RWPE2 (cell line): Measurements from ENCODE around the gene BAHCC1.

Experiments used
- ATAC-seq: fragments of 200-7000 bp; cut with Tn5 transposase; 3 replicates; pipeline ENCODE4 v1.9.1; 2021; ENCODE audit warnings: low read depth
- DNase-seq: peaks from one replicate; pipeline ENCODE4 v3.0.0-alpha.2; 2020; ENCODE audit warnings: low spot score
- H3K27ac ChIP-seq: fragments of 450-650 bp; 2 replicates; pipeline ENCODE4 v1.5.1; 2017; ENCODE audit warnings: mild to moderate bottlenecking; ENCODE audit not compliant: poor library complexity, severe bottlenecking
- H3K27me3 ChIP-seq: fragments of 250-450 bp; sonication (Bioruptor Pico); 2 replicates; pipeline ENCODE4 v1.5.1; 2021; ENCODE audit warnings: mild to moderate bottlenecking, moderate library complexity; ENCODE audit not compliant: insufficient read depth, poor library complexity, severe bottlenecking
- H3K36me3 ChIP-seq: fragments of 250-450 bp; sonication (Bioruptor Pico); 2 replicates; pipeline ENCODE4 v1.5.1; 2020; ENCODE audit warnings: low read depth, mild to moderate bottlenecking, moderate library complexity
- H3K4me1 ChIP-seq: fragments of 250-450 bp; sonication (Bioruptor Pico); 2 replicates; pipeline ENCODE4 v1.5.1; 2021; ENCODE audit warnings: mild to moderate bottlenecking, moderate library complexity; ENCODE audit not compliant: insufficient read depth, poor library complexity, severe bottlenecking
- H3K4me3 ChIP-seq: fragments of 250-450 bp; sonication (Bioruptor Pico); 2 replicates; pipeline ENCODE4 v1.5.1; 2021; ENCODE audit warnings: mild to moderate bottlenecking, moderate library complexity; ENCODE audit not compliant: severe bottlenecking
- H3K9me3 ChIP-seq: fragments of 250-450 bp; sonication (Bioruptor Pico); 2 replicates; pipeline ENCODE4 v1.5.1; 2021; ENCODE audit warnings: mild to moderate bottlenecking, moderate library complexity; ENCODE audit not compliant: severe bottlenecking
- TF ChIP-seq, protein P1 (sequence below): fragments of 450-650 bp; IDR thresholded peaks from one replicate; pipeline ENCODE4 v1.5.1; 2017; ENCODE audit warnings: mild to moderate bottlenecking, moderate library complexity; ENCODE audit not compliant: poor library complexity, severe bottlenecking

Gene BAHCC1

GRCh38 chr17:81436294-81436849 lies 41.1 kb downstream of the BAHCC1 start:
- ATAC-seq: no peak; the same call in 2 of the 3 replicates

DNA sequence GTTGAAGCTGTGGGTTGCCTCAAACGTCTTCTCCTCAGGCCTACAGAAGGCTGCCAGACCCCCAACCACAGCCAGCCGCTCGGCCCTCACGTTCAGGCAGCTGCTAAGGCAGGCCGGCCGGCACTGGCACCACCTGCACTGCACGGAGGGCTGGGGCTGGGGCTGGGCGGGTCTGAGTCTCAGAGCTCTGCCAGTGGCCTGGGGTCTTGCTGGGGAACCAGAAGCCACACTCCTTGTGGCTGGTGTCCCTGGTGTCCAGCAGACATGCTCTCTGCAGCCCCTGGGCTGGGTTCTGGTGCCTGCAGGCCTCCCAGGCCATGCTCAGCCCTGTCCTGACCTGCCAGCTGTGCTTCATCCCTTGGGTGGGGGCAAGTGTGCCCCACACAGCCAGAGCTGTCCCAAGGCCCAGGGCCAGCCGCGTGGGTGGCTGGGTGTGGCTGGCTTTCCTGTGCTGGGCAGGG lies 42.0 kb downstream of the BAHCC1 start:
- H3K27ac ChIP-seq: no peak overlapping the region
- no peaks in the 10 kb centered on the region for H3K9me3 ChIP-seq
- H3K27me3 ChIP-seq: no peaks in the 10 kb centered on the region
- no peaks in the 10 kb centered on the region for H3K36me3 ChIP-seq
- ATAC-seq (no peak; the same call in 2 of the 3 replicates), DNase-seq (no peak)
- H3K4me3 ChIP-seq: no peak overlapping the region
- peaks cover 6% of the 10 kb centered on the region for H3K4me1 ChIP-seq
- TF ChIP-seq, protein P1, sequence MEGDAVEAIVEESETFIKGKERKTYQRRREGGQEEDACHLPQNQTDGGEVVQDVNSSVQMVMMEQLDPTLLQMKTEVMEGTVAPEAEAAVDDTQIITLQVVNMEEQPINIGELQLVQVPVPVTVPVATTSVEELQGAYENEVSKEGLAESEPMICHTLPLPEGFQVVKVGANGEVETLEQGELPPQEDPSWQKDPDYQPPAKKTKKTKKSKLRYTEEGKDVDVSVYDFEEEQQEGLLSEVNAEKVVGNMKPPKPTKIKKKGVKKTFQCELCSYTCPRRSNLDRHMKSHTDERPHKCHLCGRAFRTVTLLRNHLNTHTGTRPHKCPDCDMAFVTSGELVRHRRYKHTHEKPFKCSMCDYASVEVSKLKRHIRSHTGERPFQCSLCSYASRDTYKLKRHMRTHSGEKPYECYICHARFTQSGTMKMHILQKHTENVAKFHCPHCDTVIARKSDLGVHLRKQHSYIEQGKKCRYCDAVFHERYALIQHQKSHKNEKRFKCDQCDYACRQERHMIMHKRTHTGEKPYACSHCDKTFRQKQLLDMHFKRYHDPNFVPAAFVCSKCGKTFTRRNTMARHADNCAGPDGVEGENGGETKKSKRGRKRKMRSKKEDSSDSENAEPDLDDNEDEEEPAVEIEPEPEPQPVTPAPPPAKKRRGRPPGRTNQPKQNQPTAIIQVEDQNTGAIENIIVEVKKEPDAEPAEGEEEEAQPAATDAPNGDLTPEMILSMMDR: no peak

More at GRCh38 chr17:81436294-81436849, 41.1 kb downstream of the BAHCC1 start:
- H3K4me3 ChIP-seq: no peak overlapping the region
- H3K9me3 ChIP-seq: no peaks in the 10 kb centered on the region
- H3K4me1 ChIP-seq: peaks cover 6% of the 10 kb centered on the region
- no peak overlapping the region for H3K27ac ChIP-seq
- no peaks in the 10 kb centered on the region for H3K36me3 ChIP-seq
- TF ChIP-seq, protein P1: no peak
- DNase-seq: no peak
- H3K27me3 ChIP-seq: no peaks in the 10 kb centered on the region

DNA sequence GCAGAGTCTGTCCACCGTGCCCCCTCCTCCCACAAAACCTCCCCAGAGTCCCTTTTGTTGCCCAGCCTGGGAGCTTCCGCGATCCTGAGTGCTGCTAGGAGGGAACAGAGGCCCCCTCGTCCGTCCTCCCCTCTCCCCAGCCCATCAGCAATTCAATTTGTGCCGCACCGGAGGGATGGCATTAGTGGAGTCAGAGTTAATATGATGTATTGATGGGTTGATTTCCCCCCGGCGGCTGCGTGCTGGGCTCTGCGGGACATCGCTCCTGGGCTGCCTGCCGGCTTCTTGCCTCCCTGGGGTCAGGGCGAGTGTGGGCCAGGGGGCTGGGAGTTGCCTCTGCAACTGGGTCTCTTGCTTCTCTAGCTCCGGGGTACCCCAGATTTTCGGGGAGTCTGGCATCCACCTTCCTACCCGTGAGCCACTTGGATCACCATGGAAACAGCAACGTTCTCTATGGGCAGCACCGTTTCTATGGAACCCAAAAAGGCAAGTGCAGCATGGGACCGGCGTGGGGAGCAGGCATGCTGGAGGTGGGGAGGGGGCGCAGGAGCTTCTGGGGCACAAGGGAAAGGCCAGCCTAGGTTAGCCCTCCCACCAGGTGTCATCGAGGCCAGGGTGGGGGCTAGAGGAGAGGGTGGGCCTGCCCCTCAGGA lies 42.9 kb downstream of the BAHCC1 start:
- Histone ChIP-seq H3K27ac (no peak overlapping the region), H3K36me3 (no peaks in the 10 kb centered on the region), H3K4me3 (no peak overlapping the region), H3K4me1 (peaks cover 6% of the 10 kb centered on the region), H3K9me3 (no peaks in the 10 kb centered on the region), H3K27me3 (no peaks in the 10 kb centered on the region)
- TF ChIP-seq, protein P1: no peak
- no peak for ATAC-seq
- DNase-seq: no peak

DNA sequence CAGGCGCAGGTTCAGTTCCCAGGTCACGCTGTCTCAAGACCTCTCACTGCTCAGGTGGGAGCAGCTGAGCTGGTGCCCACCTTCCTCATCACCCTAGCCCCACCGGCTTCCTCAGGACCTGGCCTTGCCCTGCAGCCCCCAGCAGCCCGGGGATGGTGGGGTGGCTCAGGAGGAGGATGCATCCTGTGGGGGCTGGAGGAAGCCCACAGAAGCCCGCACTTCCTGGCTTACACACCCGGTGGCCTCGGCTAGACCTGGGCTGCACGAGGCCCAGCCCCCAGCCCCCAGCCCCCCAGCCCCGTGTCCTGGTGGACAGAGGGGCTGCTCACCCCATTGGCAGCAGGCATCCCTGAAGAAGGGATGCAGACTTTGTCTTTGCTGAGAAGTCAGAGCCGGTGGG lies 43.4 kb downstream of the BAHCC1 start:
- DNase-seq (no peak), ATAC-seq (no peak)
- H3K27me3 ChIP-seq: no peaks in the 10 kb centered on the region
- H3K4me3 ChIP-seq: no peak overlapping the region
- peaks cover 6% of the 10 kb centered on the region for H3K4me1 ChIP-seq
- H3K36me3 ChIP-seq: no peaks in the 10 kb centered on the region
- no peaks in the 10 kb centered on the region for H3K9me3 ChIP-seq
- no peak overlapping the region for H3K27ac ChIP-seq
- TF ChIP-seq, protein P1: no peak

GRCh38 chr17:81440051-81440471 lies 44.8 kb downstream of the BAHCC1 start:
- Histone ChIP-seq H3K4me3 (no peak overlapping the region), H3K4me1 (peaks cover 6% of the 10 kb centered on the region), H3K9me3 (no peaks in the 10 kb centered on the region), H3K27ac (no peak overlapping the region), H3K27me3 (no peaks in the 10 kb centered on the region), H3K36me3 (no peaks in the 10 kb centered on the region)
- DNase-seq: no peak
- no peak for ATAC-seq
- TF ChIP-seq, protein P1: no peak
